HG03103 (cell line): ENCODE measurements around the gene KCNE4.
A peak's percentile ranks its signal among the peaks of the same experiment; 100 is the strongest.

Experiments
- ATAC-seq: cut with Tn5 transposase; IDR thresholded peaks from one replicate; pipeline ENCODE4 v1.9.1; 2021; ENCODE audit warnings: low read depth; ENCODE audit not compliant: unreplicated experiment

KCNE4 gene, protein sequence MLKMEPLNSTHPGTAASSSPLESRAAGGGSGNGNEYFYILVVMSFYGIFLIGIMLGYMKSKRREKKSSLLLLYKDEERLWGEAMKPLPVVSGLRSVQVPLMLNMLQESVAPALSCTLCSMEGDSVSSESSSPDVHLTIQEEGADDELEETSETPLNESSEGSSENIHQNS

DNA sequence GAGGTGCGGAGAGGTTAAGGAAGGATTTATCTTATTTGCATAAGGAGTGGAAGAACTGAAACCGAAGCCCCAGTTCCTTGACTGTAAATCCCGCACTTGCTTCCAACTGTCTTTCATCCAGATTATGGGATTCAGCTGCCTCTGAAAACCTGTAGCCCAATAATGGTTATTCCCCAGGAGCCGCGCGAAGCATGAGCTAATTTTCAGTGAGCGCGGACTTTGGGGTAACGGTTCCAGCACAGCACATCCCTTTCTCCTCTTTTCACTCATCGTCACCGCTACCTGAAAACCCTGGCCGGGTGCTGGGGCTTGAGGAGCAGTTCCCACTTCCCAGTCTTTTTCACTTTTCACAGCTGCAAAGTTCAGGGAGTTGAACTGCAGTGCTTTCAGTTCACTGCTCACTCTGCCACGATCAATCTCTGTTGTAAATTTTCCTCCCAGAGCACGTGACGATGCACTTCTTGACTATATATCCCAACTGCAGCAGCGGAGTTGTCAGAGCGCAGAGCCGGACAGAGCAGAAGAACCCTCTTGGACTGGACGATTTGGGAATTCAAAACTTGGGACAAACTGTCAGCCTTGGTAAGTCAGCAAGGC, at the start of gene KCNE4:
TSS of gene KCNE4 (plus strand) at position 498 of the 597 bp plus-strand sequence. CDS start 641 bp downstream, outside the sequence.
- ATAC-seq: no peak

DNA sequence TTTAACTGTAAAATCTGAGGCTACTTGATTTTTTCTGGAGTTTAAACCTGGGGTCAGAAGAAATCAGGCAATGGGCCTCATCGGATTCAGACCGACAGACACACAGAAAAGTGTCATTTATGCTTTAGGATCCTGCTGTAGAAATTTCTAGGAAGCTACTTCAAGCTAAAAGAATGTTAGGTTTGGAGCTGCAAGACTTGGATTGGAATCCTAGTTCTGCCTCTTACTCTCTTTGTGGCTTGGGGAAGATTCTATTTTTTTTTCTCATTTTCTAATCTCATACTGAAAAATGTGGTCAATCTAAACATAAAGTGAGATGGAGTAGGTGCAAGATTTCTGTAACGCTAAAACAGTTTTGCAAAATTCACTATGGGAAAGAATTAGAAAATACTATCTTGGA, 48.8 kb upstream of the KCNE4 start:
- no peak for ATAC-seq

DNA sequence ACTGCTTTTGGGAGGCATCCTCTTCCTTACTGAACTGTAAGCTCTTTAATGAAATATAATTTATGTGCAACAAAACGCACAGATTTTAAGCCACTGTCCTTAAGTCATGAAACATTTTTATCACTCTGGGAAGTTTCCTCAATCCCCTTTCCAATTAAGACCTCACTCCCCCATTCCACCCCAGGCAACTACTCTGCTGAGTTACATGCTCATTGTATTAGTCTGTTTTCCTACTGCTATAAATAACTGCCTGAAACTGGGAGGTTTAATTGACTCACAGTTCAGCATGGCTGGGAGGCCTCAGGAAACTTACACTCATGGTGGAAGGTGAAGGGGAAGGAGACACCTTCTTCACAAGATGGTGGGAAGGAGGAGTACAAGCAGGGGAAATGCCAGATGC, 46.5 kb upstream of the KCNE4 start:
- no peak for ATAC-seq

DNA sequence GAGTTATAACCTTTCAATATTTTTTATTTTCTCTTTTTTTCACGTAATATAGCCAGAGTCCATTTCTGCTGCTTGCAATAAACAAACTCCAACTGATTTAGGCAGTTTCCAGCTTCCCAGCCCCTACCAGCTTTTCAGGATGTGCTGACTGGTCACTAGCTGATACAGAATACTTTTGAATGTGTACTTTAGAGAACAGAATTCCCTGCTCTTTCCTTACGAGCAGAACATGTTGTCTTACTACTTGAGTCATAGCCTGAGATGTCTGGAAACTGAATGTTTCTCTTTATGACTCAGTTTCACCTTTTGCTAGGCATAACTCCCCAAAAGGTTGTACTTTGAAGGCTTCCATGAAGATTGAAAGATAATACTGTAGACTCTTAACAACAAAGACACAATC, 44.5 kb upstream of the KCNE4 start:
- ATAC-seq: no peak

DNA sequence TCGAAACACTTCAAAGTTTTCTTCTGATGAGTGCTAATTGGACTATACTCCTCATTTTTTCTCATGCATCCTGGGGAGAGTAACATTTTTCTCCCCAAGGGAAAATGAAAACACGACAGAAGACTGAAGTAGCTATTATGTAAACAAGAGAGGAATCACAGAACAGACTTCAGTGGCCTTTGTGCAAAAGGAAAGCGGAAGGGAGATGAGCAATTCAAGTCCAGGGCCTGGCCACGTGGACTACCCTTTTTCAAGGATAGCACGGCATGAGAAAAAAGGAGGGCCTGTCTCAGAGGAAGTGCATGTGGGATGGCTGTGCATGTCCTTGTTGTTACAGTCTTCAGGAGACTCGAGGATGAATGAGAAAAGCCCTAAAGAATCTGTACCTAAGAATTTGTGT, 43.8 kb upstream of the KCNE4 start:
- ATAC-seq: no peak

DNA sequence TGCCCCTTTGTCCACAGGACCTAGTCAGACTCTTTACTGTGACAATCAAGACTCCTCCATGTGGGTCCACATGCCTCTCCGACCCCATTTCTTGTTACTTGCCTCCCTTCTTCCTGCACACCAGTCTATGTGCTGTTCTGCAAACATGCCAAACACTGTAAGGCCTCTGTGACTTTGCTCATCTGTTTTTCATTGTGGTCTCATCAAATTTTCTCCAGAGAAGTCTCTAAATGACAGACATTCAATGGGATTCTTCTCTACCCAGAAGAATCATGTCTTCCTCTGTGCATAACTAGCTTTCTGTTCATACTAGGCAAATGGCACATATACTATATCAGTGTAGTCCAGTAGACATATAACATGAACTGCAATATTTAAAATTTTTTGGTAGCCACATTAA, 43.0 kb upstream of the KCNE4 start:
- ATAC-seq: no peak

DNA sequence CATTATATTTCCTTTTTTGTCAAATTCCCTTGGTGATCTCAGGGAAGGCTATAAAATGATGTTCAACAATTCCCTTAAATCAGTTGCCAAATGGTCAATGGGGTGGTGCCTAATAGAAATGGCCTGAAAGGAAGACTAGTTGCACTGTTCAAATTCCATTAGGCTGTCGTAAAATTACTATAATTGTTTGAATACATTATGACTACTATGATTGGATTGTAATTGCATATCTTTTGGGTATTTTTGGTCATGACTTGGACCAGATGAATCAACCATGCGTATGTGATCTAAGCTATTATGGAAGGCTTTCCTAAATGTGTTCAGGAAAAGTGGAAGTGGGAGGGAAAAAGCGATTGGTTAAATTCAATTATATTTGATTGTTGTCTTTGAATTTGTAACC, 41.3 kb upstream of the KCNE4 start:
- no peak for ATAC-seq

DNA sequence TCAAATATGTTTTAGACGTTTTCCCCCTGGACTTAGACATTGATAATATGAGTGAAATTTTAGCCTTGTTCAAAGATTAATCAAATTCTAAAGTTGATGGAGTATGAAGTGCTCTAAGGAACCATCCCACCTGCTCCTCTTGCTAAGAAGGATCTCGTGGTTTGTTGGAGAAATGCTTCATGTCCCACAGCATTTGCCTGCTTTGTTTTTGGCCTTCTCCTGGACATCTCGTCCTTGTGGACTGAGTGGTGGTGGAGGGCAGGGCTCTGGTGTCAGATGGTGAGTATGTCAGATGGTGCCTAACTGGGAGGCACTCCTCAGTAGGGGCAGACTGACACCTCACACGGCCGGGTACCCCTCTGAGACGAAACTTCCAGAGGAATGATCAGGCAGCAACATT, 39.7 kb upstream of the KCNE4 start:
- no peak for ATAC-seq

DNA sequence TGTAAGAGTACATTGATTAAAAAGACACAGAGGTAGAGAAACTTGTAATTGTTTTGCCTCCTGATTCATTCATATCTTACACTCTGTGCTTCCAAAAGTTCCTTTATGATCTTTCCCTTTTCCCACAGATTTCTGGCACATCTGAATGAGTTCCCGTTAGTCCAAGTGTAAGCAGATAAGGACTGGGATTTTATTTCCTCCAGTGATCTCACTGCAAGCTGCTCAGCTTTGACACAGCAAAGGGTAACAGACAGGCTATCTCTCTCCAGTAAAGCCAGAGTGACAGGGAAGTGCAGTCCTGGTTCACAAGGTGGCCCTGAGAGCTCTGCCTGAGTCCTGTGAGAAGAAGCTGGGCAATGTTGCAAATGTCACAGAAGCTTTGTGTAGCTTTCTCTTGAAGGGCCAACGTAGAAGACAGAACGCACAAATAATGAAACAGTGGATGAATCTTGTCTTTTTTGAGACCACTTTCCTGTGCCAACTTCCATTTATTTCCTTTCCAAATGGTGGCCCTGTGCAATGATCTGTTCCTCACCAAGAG, 32.5 kb upstream of the KCNE4 start:
- ATAC-seq: no peak

DNA sequence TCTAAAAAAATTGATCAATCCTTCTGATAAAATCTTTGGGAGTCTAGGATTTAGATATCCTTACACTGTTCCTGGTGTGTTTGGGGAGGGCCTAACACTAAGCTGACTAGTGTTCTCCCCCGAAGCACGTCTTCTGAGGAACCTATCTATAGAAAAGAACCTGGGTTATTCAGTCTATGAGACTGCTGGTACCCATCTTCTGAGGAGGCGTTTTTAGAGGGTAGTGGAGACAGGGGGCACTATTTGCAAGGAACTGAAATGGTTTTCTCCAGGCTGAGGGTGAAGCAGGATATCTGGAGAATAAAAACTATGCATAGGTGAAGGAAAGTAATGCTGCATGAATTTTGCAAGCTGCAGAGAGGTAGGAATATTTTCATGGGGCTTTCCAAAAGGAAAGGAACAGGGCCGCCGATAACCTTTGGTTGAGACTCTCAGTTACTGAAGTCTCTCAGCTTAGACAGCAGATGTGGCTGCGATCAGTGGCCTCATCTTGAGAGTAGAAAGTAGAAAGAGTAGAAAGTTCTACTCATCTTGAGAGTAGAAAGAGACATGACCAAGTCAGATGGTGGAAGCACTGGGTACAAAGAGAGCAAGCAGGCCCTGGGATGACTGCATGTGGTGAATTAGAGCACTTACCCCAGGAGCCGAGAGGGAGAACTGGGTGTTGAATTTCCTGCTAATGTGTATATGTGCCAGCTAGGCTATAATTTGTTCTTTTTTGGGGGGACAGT, 31.8 kb upstream of the KCNE4 start:
- peak; percentile 92 for ATAC-seq

DNA sequence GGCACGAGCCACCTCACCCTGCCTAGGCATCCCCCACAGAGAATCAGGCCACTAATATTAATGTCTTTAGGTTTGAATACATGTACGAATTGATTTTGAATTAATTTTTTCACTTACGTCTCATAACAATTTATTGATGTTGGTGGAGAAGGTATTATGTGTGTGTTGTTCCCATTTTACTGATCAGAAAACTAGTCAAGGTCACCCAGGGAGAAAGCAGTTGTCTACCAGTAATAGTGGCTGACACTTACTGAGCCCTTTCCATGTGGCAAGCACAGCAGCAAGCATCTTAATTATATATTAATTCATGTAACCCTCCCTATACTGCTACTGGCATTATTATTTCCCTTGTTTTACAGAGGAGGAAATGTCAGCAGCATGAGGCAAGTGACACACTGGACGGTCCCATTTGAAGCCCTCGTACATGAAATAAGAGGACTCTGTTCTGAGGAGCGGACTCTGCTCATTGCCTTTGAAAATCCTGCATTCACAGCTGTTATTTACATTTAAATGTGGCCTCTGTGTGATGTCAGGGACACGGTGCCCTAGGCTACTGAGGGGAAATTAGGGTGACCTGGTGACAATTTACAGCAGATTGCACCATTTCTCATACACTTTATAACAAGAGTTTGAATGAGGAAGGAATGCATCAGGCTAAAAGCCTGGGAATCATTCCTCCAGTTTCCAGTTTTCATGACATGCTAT, 30.9 kb upstream of the KCNE4 start:
- no peak for ATAC-seq

DNA sequence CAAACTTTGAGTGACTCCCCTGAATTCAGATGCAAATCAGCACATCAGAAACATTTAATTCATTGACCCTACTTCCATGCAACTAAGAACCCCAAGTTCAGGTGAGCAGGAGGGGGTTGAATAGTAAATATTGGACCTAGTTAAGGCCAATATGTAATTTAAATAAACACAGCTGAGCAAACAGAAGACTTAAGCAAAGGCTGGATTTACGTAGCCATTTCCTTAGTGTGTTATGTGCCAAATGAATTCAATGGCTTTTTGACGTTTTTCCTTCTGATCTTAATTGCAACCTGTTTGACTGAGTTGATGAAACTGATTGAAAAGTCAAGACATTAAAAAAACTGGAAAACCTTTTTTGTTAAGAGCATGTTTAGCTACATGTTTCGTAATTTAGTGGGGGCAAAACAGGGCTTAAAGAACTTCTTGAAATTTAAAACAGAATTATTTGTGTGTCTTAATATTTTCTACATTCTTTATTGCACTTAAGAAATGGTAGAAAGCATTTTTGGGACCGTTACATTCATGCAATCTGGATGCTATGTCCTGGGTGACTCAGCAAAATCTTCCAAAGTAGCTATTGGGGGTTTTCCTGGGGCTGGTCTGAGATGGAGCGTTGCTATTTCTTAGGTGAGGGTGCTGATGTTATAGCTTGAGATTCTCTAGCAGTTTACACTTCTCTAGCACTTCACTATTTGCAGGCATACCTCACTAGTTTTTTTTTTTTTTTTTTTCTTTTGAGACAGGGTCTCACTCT, 25.5 kb upstream of the KCNE4 start:
- ATAC-seq: no peak

DNA sequence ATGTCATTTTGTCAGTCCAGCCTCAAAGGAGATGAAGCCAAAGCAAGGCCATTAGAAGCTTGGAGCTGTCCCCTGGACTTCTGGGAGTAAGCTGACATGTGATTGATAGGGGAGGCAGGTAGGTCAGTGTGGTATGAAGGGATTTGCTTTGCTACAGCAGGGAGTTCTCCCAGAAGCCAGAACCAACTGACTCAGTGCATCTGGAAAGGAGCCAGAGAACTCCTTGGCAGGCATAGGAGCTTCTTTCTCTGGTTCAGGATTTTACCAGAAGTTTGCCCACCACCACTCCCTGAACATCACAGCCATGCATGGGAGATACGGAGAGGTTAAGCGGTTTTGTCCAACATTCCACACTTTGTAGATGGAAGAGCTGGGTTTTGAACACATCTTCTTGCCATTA, 24.5 kb upstream of the KCNE4 start:
- no peak for ATAC-seq

DNA sequence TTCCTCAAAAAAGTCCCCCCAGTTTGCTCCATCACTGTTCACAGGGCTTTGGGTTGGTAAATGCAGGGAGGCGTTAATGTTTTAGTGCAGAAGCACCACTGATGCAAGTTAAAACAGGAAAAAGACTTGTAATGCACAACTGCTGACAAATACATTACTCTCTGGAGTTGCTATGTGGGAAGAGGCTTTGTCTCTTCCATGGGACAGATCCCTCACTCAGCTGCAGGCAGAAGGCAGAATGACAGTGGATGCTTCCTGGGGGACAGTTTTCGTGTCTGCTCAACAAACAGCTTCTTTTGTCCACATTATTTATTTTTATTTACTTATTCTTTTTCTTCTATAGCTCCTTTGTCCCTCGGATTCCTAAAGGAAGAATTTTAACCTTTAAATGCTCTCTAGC, 22.7 kb upstream of the KCNE4 start:
- no peak for ATAC-seq

DNA sequence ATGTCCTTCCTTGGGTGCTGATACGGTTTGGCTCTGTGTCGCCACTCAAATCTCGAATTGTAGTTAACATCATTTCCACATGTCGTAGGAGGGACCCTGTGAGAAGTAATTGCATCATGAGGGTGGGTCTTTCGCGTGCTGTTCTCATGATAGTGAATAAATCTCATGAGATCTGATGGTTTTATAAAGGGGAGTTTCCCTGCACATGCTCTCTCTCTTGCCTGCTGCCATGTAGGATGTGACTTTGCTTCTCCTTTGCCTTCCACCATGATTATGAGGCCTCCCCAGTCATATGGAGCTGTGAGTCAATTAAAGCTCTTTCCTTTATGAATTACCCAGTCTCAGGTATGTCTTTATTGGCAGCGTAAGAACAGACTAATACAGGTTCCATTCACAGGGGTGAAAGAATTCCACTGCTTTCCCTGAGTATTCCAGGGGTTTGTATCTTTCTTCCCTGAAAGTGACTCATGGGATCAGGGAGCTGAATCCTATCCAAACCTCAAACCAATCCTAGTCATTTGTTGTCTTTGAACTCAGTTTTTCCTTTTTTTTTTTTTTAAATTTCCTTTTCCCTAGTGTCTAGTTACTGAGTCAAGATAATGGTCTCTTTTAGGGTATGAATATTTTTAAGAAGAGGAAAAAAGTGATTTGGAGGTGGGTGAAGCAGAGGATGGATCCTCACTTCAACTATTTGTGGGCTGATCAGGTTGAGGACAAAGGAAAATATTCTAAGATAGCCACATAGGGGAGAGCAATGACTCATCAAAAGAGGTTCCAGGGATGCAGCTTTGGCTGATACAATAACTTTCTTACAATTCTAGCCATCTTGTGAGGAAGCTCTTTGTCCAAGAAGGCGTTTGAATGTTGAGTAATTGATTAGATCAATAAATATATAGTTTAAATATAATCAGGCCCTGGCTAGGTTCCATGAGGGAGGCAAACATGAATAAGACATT, 19.5 kb upstream of the KCNE4 start:
- ATAC-seq: no peak

DNA sequence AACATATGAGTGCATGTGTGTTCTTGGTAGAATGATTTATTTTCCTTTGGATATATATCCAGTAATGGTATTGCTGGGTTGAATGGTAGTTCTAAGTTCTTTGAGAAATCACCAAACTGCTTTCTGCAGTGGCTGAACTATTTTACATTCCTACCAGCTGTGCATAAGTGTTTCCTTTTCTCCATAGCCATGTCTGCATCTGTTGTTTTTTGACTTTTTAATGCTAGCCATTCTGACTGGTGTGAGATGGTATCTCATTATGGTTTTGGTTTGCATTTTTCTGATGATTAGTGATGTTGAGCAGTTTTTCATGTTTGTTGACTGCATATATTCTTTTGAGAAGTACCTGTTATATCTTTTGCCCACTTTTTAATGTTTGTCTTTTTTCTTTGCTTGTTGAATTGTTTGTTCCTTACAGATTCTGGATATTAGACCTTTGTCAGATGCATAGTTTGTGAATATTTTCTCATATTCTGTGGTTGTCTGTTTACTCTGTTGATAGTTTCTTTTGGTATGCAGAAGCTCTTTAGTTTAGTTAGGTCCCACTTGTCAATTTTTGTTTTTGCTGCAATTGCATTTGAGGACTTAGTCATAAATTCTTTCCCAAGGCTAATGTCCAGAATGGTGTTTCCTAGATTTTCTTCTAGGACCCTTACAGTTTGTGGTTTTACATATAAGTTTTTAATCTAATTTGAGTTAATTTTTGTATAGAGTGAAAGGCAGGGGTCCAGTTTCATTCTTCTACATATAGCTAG, 17.6 kb upstream of the KCNE4 start:
- no peak for ATAC-seq

DNA sequence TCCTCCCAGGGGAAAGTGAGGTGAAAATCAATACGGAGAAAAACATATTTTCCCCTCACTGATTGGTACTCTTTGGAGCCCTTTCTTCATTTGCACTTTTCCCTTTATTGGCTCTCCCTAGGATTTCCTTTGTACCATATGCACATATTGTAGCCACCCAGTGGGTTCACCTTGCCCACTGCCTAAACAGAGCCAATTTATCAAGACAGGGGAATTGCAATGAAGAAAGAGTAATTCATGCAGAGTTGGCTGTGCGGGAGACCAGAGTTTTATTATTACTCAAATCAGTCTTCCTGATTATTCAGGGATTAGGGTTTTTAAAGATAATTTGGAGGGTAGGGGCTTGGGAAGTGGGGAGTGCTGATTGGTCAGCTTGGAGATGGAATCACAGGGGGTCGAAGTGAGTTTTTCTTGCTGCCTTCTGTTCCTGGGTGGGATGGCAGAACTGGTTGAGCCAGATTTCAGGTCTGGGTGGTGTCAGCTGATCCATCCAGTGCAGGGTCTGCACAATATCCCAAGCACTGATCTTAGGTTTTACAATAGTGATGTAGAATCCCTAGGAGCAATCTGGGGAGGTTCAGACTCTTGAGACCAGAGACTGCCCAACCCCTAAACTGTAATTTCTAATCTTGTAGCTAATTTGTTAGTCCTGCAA, 15.1 kb upstream of the KCNE4 start:
- no peak for ATAC-seq

DNA sequence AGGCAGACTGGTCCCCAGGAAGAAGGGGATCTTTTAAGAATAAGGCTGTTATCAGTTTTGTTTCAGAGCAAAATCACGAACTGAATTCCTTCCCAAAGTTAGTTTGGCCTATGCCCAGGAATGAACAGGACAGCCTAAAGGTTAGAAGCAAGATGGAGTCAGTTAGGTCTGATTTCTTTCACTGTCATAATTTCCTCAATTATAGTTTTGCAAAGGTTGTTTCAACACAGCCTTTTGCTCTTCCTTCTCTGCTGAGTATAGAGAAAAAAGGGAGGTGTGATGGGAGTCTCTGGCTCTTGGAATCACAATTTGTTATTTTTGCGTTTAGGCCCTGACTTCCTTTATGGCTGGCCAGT, 14.6 kb upstream of the KCNE4 start:
- ATAC-seq: no peak
